DOHH2 (cell line): ENCODE data around the gene ACKR3.

Experiments
- EZH2phosphoT487 ChIP-seq: fragments of 200-600 bp; sonication (generic); IDR thresholded peaks from 2 replicates; pipeline ENCODE4 v1.6.1; 2017; ENCODE audit warnings: borderline replicate concordance, mild to moderate bottlenecking, antibody characterized with exemption, low read length, moderate library complexity, mixed read lengths
- TF ChIP-seq, protein P1 (sequence below): fragments of 200-600 bp; sonication (generic); IDR thresholded peaks from one replicate; pipeline ENCODE4 v1.5.1; 2014; ENCODE audit warnings: antibody characterized with exemption, mild to moderate bottlenecking, low read depth, low read length; ENCODE audit not compliant: poor library complexity, severe bottlenecking

DNA sequence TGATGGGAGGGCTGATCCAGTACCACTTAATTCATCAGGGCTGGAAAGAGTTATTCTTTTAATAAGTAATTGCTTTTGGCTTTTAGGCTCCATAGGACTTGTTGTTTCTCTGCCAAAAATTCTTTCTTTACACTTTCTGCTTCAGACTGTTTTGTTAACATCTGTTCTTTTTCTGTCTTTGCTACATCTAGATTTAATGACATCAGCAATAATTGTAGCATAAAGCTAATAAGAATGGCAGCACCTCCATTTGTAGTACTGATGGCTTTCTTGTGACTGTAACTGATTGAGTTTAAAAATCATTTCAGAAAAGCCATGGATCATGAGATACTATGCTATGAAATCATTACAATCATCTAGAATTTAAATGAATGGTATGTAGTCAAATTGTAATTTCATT lies 46.4 kb upstream of the ACKR3 start:
- TF ChIP-seq, protein P1, sequence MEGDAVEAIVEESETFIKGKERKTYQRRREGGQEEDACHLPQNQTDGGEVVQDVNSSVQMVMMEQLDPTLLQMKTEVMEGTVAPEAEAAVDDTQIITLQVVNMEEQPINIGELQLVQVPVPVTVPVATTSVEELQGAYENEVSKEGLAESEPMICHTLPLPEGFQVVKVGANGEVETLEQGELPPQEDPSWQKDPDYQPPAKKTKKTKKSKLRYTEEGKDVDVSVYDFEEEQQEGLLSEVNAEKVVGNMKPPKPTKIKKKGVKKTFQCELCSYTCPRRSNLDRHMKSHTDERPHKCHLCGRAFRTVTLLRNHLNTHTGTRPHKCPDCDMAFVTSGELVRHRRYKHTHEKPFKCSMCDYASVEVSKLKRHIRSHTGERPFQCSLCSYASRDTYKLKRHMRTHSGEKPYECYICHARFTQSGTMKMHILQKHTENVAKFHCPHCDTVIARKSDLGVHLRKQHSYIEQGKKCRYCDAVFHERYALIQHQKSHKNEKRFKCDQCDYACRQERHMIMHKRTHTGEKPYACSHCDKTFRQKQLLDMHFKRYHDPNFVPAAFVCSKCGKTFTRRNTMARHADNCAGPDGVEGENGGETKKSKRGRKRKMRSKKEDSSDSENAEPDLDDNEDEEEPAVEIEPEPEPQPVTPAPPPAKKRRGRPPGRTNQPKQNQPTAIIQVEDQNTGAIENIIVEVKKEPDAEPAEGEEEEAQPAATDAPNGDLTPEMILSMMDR = no peak
- no peak for TF ChIP-seq EZH2phosphoT487
